Ectodermal cell (in vitro differentiated cells): ENCODE results near the gene SALL3.

Source experiments
- H3K27ac ChIP-seq: 2 replicates; pipeline ENCODE4 v1.7.0; 2013; ENCODE audit warnings: mild to moderate bottlenecking, low read depth, low read length; ENCODE audit not compliant: insufficient read depth, poor library complexity, severe bottlenecking
- H3K27me3 ChIP-seq: 2 replicates; pipeline ENCODE4 v1.7.0; 2013; ENCODE audit warnings: mild to moderate bottlenecking, low read length; ENCODE audit not compliant: insufficient read depth, control insufficient read depth, poor library complexity, severe bottlenecking
- H3K36me3 ChIP-seq: one replicate; pipeline ENCODE4 v1.7.0; 2013; ENCODE audit warnings: low read length; ENCODE audit not compliant: control insufficient read depth, insufficient read depth
- H3K4me1 ChIP-seq: one replicate; pipeline ENCODE4 v1.7.0; 2013; ENCODE audit warnings: low read length; ENCODE audit not compliant: control insufficient read depth, insufficient read depth
- H3K4me3 ChIP-seq: 2 replicates; pipeline ENCODE4 v1.7.0; 2013; ENCODE audit warnings: low read depth, low read length, control low read depth; ENCODE audit not compliant: insufficient read depth
- H3K9me3 ChIP-seq: 2 replicates; pipeline ENCODE4 v1.7.0; 2013; ENCODE audit warnings: mild to moderate bottlenecking, low read length, moderate library complexity; ENCODE audit not compliant: control insufficient read depth
- WGBS, 2 experiments: methylation state at CpG; one replicate each; pipeline ENCODE4 v1.1.7; 2013; ENCODE audit warnings: missing lambda C conversion rate in 2 of 2; 5-methylcytosine and 5-hydroxymethylcytosine counted together

SALL3 gene

DNA sequence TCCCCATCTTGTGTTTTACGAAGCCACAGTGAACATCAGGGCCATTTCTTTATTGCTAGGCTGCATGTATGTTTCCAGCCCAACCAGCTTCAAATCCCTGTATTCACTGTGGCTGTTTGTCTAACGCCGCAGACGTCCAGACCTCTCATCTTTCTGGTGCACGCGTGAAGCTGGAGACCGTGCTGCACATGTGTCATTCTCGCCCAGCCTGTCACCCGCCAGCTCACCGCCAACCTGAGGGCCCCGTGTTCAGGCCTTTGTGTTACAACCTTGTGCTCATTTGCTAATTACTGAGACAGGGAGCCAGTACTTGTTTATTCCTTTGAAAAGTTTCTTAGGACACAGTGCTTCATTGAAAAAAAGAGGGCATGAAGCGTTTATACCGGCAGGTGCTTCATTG lies 21.4 kb downstream of the SALL3 start:
- H3K27me3 ChIP-seq: no peaks in the 10 kb centered on the region
- H3K4me3 ChIP-seq: no peak overlapping the region
- no peaks in the 10 kb centered on the region for H3K9me3 ChIP-seq
- no peaks in the 10 kb centered on the region for H3K36me3 ChIP-seq
- no peaks in the 10 kb centered on the region for H3K4me1 ChIP-seq
- H3K27ac ChIP-seq: no peak overlapping the region
- WGBS, 2 experiments: 95% methylated on average over 13 of the region's 13 CpGs

- no peak overlapping the region for H3K27ac ChIP-seq
- H3K9me3 ChIP-seq: no peaks in the 10 kb centered on the region
- no peaks in the 10 kb centered on the region for H3K4me1 ChIP-seq
- no peak overlapping the region for H3K4me3 ChIP-seq
- H3K27me3 ChIP-seq: no peaks in the 10 kb centered on the region
- WGBS, 2 experiments: 96 to 97% methylated on average over 28 of the region's 28 CpGs
- H3K36me3 ChIP-seq: no peaks in the 10 kb centered on the region
These were observed 26.0 kb downstream of the SALL3 start for GRCh38 chr18:79005653-79006052.

DNA sequence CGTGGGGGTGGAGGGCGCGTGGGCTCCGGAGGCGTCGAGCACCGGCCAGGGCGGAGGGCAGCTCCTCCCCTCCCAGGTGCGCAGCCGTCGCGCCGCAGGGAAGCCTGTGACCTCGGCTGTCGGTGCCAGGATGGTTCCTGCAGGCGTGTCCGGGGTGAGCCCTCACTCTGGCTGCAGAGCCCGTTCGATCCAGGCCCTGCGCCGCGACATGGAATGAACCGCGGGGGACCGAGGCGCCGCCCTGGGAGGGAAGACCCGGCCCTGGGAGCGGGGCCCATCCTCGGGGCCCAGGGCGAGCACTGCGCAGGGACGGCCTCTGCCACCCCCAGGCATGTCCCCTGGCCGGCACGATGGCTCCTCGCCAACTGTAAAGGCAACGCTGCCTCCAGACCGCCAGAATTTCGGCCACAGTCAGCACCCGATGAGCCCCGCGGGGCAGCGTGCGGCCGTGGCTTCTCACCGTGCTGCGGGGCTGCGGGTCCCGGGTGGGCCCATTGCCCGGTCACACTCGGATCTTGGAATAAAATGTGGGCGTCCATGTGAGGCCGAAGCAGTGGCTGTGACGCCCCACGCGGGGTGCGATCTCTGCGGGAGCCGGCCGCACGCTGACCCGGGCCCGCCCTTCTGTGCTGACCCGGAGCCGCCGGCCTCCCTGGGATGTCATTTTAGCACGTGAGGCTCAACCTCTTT lies 26.6 kb downstream of the SALL3 start:
- 95 to 96% methylated on average over 67 of the region's 67 CpGs for whole genome bisulfite sequencing, 2 experiments
- H3K9me3 ChIP-seq: no peaks in the 10 kb centered on the region
- H3K27me3 ChIP-seq: no peaks in the 10 kb centered on the region
- no peaks in the 10 kb centered on the region for H3K4me1 ChIP-seq
- H3K36me3 ChIP-seq: no peaks in the 10 kb centered on the region
- H3K4me3 ChIP-seq: no peak overlapping the region
- no peak overlapping the region for H3K27ac ChIP-seq

DNA sequence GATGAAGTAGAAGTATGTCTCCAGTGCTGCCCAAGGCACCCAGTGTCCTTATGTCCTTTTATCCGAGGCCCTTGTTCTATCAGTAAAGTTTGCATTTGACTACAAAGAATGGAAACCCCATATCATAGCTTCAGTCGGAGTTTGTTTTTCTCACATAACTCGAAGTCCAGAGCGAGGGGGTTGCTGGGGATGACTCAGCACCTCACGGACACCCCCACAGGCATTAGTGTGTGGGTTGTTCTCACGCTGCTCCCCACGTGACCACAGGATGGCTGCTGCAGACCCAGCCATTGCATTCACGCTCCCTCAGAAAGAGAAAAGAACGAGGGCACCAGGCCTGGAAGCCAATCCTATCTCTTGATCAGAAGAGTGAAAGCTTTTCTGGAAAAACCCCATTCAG lies 27.8 kb downstream of the SALL3 start:
- 93% methylated on average over 9 of the region's 9 CpGs for WGBS, 2 experiments
- Histone ChIP-seq H3K27ac (no peak overlapping the region), H3K9me3 (no peaks in the 10 kb centered on the region), H3K4me1 (no peaks in the 10 kb centered on the region), H3K27me3 (no peaks in the 10 kb centered on the region), H3K36me3 (no peaks in the 10 kb centered on the region), H3K4me3 (no peak overlapping the region)

GRCh38 chr18:79008356-79008940 lies 28.8 kb downstream of the SALL3 start:
- no peaks in the 10 kb centered on the region for H3K36me3 ChIP-seq
- H3K27ac ChIP-seq: no peak overlapping the region
- H3K4me3 ChIP-seq: no peak overlapping the region
- H3K9me3 ChIP-seq: no peaks in the 10 kb centered on the region
- no peaks in the 10 kb centered on the region for H3K4me1 ChIP-seq
- H3K27me3 ChIP-seq: no peaks in the 10 kb centered on the region
- 95% methylated on average over 21 of the region's 21 CpGs for WGBS, 2 experiments

DNA sequence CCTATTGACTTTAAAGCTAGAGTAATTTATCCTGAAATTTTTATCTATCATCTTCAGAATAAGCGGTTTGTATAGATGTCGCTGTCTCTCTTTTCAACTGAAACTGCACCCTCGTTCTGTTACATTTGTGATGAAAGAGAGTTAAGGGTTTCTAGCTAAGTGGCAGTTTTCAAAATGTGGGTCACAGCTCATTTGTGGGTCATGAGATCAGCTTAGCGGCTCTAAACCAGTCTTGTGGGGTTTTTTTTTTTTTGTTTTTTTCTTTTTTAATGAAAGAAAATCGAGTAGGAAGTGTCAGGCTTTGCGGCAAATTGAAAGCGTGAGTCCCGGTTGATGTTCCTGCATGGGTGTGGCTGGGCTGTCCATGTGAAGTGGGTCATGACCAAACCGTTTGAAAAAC lies 31.2 kb downstream of the SALL3 start:
- Histone ChIP-seq H3K27ac (no peak overlapping the region), H3K36me3 (no peaks in the 10 kb centered on the region), H3K4me3 (no peak overlapping the region), H3K9me3 (no peaks in the 10 kb centered on the region), H3K4me1 (no peaks in the 10 kb centered on the region), H3K27me3 (no peaks in the 10 kb centered on the region)
- WGBS, 2 experiments: 93 to 94% methylated on average over 9 of the region's 9 CpGs

DNA sequence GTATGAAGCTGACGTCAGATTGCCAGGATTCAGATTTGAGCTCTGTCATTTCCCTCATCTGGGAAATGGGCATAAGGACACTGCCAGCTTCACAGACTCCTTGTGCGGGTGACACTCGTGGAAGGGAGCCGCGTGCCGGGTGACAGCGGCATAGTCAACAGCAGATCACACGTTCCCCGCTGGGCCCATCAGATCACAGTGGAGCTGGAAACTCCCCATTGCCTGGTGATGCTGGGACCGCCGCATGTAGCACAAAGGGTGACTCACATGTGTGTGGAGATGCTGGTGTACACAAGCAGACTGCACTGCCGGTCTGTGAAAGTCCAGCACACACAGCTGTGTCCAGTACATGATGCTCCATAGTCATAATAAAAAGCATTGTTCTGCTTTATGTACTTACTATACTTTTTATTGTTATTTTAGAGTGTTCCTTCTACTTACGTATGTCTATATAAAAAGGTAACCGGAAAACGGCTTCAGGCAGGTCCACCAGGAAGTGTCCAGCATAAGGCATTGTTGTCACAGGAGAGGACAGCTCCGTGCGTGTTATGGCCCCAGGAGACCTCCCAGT lies 31.8 kb downstream of the SALL3 start:
- no peaks in the 10 kb centered on the region for H3K4me1 ChIP-seq
- no peaks in the 10 kb centered on the region for H3K36me3 ChIP-seq
- H3K27ac ChIP-seq: no peak overlapping the region
- H3K4me3 ChIP-seq: no peak overlapping the region
- H3K9me3 ChIP-seq: no peaks in the 10 kb centered on the region
- 95% methylated on average over 17 of the region's 17 CpGs for WGBS, 2 experiments
- no peaks in the 10 kb centered on the region for H3K27me3 ChIP-seq

DNA sequence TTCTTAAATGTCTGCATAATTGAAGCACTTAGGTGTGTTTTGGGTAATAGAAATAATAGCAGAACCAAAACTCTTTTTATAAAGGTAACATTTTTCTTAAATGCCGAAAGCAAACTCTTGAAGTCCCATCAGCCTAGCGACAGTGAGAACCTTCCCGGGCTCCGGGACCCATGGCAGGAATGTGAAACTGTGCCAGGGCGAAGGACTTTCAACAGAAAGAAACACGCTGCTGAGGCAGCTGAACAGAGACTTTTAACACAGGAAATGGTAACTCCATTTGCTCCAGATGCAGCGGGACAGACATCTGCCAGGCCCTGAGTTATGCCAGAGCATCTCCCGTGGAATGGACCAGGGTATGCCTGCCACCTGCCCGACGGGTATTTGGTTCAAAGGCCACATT lies 34.3 kb downstream of the SALL3 start:
- Histone ChIP-seq H3K4me1 (no peaks in the 10 kb centered on the region), H3K36me3 (no peaks in the 10 kb centered on the region), H3K9me3 (no peaks in the 10 kb centered on the region), H3K27ac (no peak overlapping the region), H3K4me3 (no peak overlapping the region), H3K27me3 (no peaks in the 10 kb centered on the region)
- 94 to 96% methylated on average over 10 of the region's 10 CpGs for WGBS, 2 experiments

GRCh38 chr18:79018911-79019310 lies 39.3 kb downstream of the SALL3 start:
- Histone ChIP-seq H3K27me3 (no peaks in the 10 kb centered on the region), H3K9me3 (peaks cover 2% of the 10 kb centered on the region)
- 94% methylated on average over 12 of the region's 12 CpGs for WGBS, 2 experiments

DNA sequence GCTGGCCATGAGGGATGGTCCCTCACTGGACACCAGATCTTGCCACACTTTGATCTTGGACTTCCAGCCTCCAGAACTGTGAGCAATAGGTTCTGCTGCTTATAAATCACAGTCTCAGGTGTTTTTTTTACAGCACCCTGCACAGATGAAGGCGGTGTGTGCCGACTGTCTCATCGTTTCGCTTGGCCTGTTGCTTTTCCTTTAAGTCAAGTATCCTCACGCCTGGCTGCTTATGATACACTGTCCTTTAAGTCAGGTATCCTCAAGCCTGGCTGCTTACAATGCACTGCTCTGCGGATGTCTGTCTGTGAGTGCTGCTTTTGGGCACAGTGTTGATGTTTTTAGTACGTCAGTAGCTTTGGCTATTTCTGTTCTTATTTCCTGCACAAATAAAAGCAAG lies 40.3 kb downstream of the SALL3 start:
- H3K9me3 ChIP-seq: peaks cover 2% of the 10 kb centered on the region
- WGBS, 2 experiments: 81% methylated on average over 7 of the region's 7 CpGs

More at GRCh38 chr18:79018911-79019310, 39.3 kb downstream of the SALL3 start:
- no peak overlapping the region for H3K27ac ChIP-seq
- no peak overlapping the region for H3K4me3 ChIP-seq
- H3K36me3 ChIP-seq: no peaks in the 10 kb centered on the region
- H3K4me1 ChIP-seq: no peaks in the 10 kb centered on the region

More for the DNA sequence above, 40.3 kb downstream of the SALL3 start:
- H3K27me3 ChIP-seq: no peaks in the 10 kb centered on the region
- no peaks in the 10 kb centered on the region for H3K36me3 ChIP-seq
- no peaks in the 10 kb centered on the region for H3K4me1 ChIP-seq
- no peak overlapping the region for H3K4me3 ChIP-seq
- no peak overlapping the region for H3K27ac ChIP-seq
